Loucy (cell line): ENCODE data around the gene CHPF.

Source experiments
- H2AFZ ChIP-seq: fragments of 200-600 bp; sonication (generic); 2 replicates; pipeline ENCODE4 v1.6.0; 2016; ENCODE audit warnings: antibody characterized with exemption, mild to moderate bottlenecking, low read length, moderate library complexity
- H3F3A ChIP-seq: fragments of 200-600 bp; 2 replicates; pipeline ENCODE4 v1.6.0; 2016; ENCODE audit warnings: antibody characterized with exemption, low read depth, mild to moderate bottlenecking
- H3K27me3 ChIP-seq: fragments of 200-600 bp; sonication (generic); 2 replicates; pipeline ENCODE4 v1.6.1; 2014; ENCODE audit warnings: low read length, mild to moderate bottlenecking; ENCODE audit not compliant: insufficient read depth, poor library complexity, severe bottlenecking
- H3K36me3 ChIP-seq: fragments of 200-600 bp; sonication (generic); 2 replicates; pipeline ENCODE4 v1.6.1; 2016; ENCODE audit warnings: low read length; ENCODE audit not compliant: insufficient read depth
- H3K4me1 ChIP-seq: fragments of 200-600 bp; sonication (generic); 2 replicates; pipeline ENCODE4 v1.5.1; 2014; ENCODE audit warnings: low read length, mild to moderate bottlenecking; ENCODE audit not compliant: insufficient read depth, poor library complexity, severe bottlenecking
- H3K4me2 ChIP-seq: fragments of 200-600 bp; sonication (generic); 2 replicates; pipeline ENCODE4 v1.6.0; 2014; ENCODE audit warnings: antibody characterized with exemption, low read length, low read depth, mild to moderate bottlenecking; ENCODE audit not compliant: poor library complexity, severe bottlenecking
- H3K4me3 ChIP-seq: fragments of 200-600 bp; sonication (generic); 2 replicates; pipeline ENCODE4 v1.5.1; 2014; ENCODE audit warnings: low read length, mild to moderate bottlenecking, mixed read lengths; ENCODE audit not compliant: poor library complexity, severe bottlenecking
- H3K79me2 ChIP-seq: fragments of 200-600 bp; sonication (generic); 2 replicates; pipeline ENCODE4 v1.6.1; 2014; ENCODE audit warnings: low read length; ENCODE audit not compliant: insufficient read depth
- H3K9ac ChIP-seq: fragments of 200-600 bp; sonication (generic); 2 replicates; pipeline ENCODE4 v1.6.0; 2014; ENCODE audit warnings: mild to moderate bottlenecking, low read depth, low read length, moderate library complexity; ENCODE audit not compliant: poor library complexity, severe bottlenecking
- H3K9me2 ChIP-seq: fragments of 200-600 bp; sonication (generic); replicated peaks from 2 replicates; pipeline ENCODE4 v1.6.1; 2016; ENCODE audit warnings: low read depth, low read length, mixed read lengths
- H3K9me3 ChIP-seq: fragments of 200-600 bp; sonication (generic); 2 replicates; pipeline ENCODE4 v1.6.1; 2014; ENCODE audit warnings: mild to moderate bottlenecking, antibody characterized with exemption, low read length, low read depth; ENCODE audit not compliant: insufficient read depth
- H4K20me1 ChIP-seq: fragments of 200-600 bp; sonication (generic); 2 replicates; pipeline ENCODE4 v1.6.0; 2014; ENCODE audit warnings: antibody characterized with exemption, low read length, mild to moderate bottlenecking; ENCODE audit not compliant: insufficient read depth, poor library complexity, severe bottlenecking
- CTCF ChIP-seq: fragments of 200-600 bp; sonication (generic); conservative IDR thresholded peaks from 2 replicates; pipeline ENCODE4 v1.5.1; 2014; ENCODE audit warnings: mild to moderate bottlenecking, antibody characterized with exemption, low read length
- EZH2phosphoT487 ChIP-seq: fragments of 200-600 bp; IDR thresholded peaks from 2 replicates; pipeline ENCODE4 v1.6.1; 2018; ENCODE audit warnings: antibody characterized with exemption, mild to moderate bottlenecking, moderate library complexity, borderline replicate concordance

Gene CHPF

GRCh38 chr2:219506153-219506801 lies 37.3 kb downstream of the CHPF start:
- H3K4me3 ChIP-seq, result no peak overlapping the region
- no peaks in the 10 kb centered on the region for H3K4me1 ChIP-seq
- no peaks in the 10 kb centered on the region for H3F3A ChIP-seq
- no peaks in the 10 kb centered on the region for H3K79me2 ChIP-seq
- no peak overlapping the region for H3K9ac ChIP-seq
- no peaks in the 10 kb centered on the region for H4K20me1 ChIP-seq
- no peak for TF ChIP-seq EZH2phosphoT487
- TF ChIP-seq CTCF, result no peak
- no peak overlapping the region for H2AFZ ChIP-seq
- no peaks in the 10 kb centered on the region for H3K9me2 ChIP-seq
- no peaks in the 10 kb centered on the region for H3K27me3 ChIP-seq
- no peaks in the 10 kb centered on the region for H3K36me3 ChIP-seq
- no peaks in the 10 kb centered on the region for H3K9me3 ChIP-seq
- no peak overlapping the region for H3K4me2 ChIP-seq

DNA sequence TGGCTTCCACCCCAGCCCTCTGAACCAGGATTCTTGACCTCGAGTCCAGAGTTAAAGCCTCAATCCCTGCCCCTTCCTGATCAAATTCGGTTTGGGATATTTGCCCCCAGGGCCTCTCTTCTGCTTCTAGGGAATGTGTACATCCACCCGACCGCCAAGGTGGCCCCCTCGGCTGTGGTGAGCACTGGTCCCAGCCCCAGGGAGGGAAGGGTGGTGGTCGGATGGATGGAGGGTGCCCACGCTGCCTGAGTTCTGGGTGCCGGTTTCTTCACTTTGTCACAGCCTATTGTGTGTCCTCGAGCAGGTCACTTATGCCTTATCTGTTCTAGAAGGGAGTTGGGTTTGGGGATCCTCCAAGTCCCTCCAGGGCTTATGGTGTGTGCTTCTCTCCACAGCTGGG lies 38.0 kb downstream of the CHPF start:
- no peak overlapping the region for H3K9ac ChIP-seq
- H3K79me2 ChIP-seq, result no peaks in the 10 kb centered on the region
- no peaks in the 10 kb centered on the region for H3K4me1 ChIP-seq
- H3K9me3 ChIP-seq, result no peaks in the 10 kb centered on the region
- no peaks in the 10 kb centered on the region for H3K36me3 ChIP-seq
- TF ChIP-seq CTCF (no peak), EZH2phosphoT487 (no peak)
- no peak overlapping the region for H2AFZ ChIP-seq
- H3F3A ChIP-seq, result no peaks in the 10 kb centered on the region
- H3K4me3 ChIP-seq, result no peak overlapping the region
- no peaks in the 10 kb centered on the region for H3K9me2 ChIP-seq
- H3K27me3 ChIP-seq, result no peaks in the 10 kb centered on the region
- no peak overlapping the region for H3K4me2 ChIP-seq
- H4K20me1 ChIP-seq, result no peaks in the 10 kb centered on the region

DNA sequence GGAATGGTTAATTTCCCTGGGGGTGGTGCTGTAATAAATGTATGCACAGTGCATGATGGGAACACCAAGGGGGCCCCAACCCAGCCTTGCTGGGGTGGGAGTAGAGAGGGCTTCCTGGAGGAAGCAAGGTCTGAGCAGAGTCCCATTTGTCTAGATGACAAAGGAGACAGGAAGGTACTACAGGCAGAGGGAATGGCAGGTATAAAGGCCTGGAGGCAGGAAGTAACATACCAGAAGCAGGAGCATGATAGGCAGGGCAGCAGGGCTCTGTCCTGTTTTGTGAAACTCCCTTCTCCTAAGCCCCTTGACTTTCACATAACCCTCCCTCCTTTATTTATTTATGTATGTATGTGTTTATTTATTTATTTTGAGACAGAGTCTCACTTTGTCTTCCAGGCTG lies 41.0 kb downstream of the CHPF start:
- Histone ChIP-seq H3K36me3 (no peaks in the 10 kb centered on the region), H3K4me2 (no peak overlapping the region), H2AFZ (no peak overlapping the region), H3K27me3 (no peaks in the 10 kb centered on the region), H3K9me3 (no peaks in the 10 kb centered on the region), H3K79me2 (peaks cover 10% of the 10 kb centered on the region; the same call in 1 of the 2 replicates), H3K4me3 (no peak overlapping the region), H3K9ac (no peak overlapping the region), H3K9me2 (no peaks in the 10 kb centered on the region), H4K20me1 (no peaks in the 10 kb centered on the region), H3K4me1 (peaks cover 19% of the 10 kb centered on the region), H3F3A (no peaks in the 10 kb centered on the region)
- TF ChIP-seq CTCF, result no peak
- TF ChIP-seq EZH2phosphoT487, result no peak
